ENCODE data around the gene RELN. TPM values are rescaled to one million over a fixed set of nuclear protein-coding genes. Genes with fewer than 3 reads are reported as not detected.
"Not testable (repeated sequence)": the region's sequence is repeated elsewhere in the genome, so short reads cannot be mapped to it uniquely, and the experiment has no call there.

Gene RELN
- total RNA-seq, 2 donors from 2014 or later = 2.6 to 3.0 TPM

GRCh38 chr7:103832438-103832837 lies 157.0 kb downstream of the RELN start:
- H3K4me3 ChIP-seq = no peak overlapping the region
- no peaks in the 10 kb centered on the region for H3K27me3 ChIP-seq (replicated peaks; ENCODE audit: insufficient read depth)
- no peaks in the 10 kb centered on the region for H3K36me3 ChIP-seq
- TF ChIP-seq POLR2A (IDR thresholded peaks at IDR 0.05) = no peak
- TF ChIP-seq CTCF (IDR thresholded peaks at IDR 0.05) = no peak
- TF ChIP-seq POLR2AphosphoS5 (IDR thresholded peaks at IDR 0.05) = no peak
- 80% methylated on average over 2 of the region's 2 CpGs for WGBS
- no peak overlapping the region for H3K27ac ChIP-seq
- no peaks in the 10 kb centered on the region for H3K9me3 ChIP-seq
- no peaks in the 10 kb centered on the region for H3K4me1 ChIP-seq (replicated peaks)
- intact Hi-C loops (cut with DNase I) = no loop called here
- no peak for DNase-seq (ENCODE audit: low spot score)

GRCh38 chr7:103824251-103824650 lies 165.2 kb downstream of the RELN start:
- no peaks in the 10 kb centered on the region for H3K27me3 ChIP-seq (replicated peaks; ENCODE audit: insufficient read depth)
- H3K4me1 ChIP-seq (replicated peaks) = no peaks in the 10 kb centered on the region
- no peak overlapping the region for H3K27ac ChIP-seq
- TF ChIP-seq CTCF (IDR thresholded peaks at IDR 0.05) (no peak), POLR2A (IDR thresholded peaks at IDR 0.05) (no peak), POLR2AphosphoS5 (IDR thresholded peaks at IDR 0.05) (no peak)
- no peaks in the 10 kb centered on the region for H3K36me3 ChIP-seq
- no peak for DNase-seq (ENCODE audit: low spot score)
- H3K9me3 ChIP-seq = no peaks in the 10 kb centered on the region
- intact Hi-C loops (cut with DNase I) = no loop called here
- H3K4me3 ChIP-seq = no peak overlapping the region

DNA sequence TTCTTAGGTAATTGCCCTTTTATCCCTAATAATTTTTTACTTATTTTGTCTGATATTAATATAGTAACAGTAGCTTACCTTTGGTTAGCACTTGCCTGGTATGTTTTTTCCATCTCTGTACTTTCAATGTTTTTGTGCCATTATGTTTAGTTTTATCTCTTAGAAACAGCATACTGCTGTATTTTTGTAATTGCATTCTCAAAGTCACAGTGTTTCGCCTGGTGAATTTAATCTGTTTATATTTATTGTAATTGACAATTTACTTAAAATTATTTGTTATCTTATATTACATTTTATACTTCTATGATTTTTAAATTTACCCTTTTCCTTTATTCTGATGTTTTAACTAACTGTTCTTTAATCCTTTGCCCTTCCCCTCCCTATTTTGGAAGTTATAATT lies 166.4 kb downstream of the RELN start:
- TF ChIP-seq POLR2AphosphoS5 (IDR thresholded peaks at IDR 0.05) = no peak
- TF ChIP-seq CTCF (IDR thresholded peaks at IDR 0.05) = no peak
- no peak for TF ChIP-seq POLR2A (IDR thresholded peaks at IDR 0.05)
- intact Hi-C loops (cut with DNase I) = no loop called here
- no peak for DNase-seq (ENCODE audit: low spot score)
- Histone ChIP-seq H3K27me3 (replicated peaks; ENCODE audit: insufficient read depth) (no peaks in the 10 kb centered on the region), H3K4me3 (no peak overlapping the region), H3K27ac (no peak overlapping the region), H3K36me3 (no peaks in the 10 kb centered on the region), H3K4me1 (replicated peaks) (no peaks in the 10 kb centered on the region), H3K9me3 (no peaks in the 10 kb centered on the region)
- 90% methylated on average over 1 of the region's 1 CpG for WGBS

- Histone ChIP-seq H3K9me3 (no peaks in the 10 kb centered on the region), H3K4me1 (replicated peaks) (no peaks in the 10 kb centered on the region), H3K4me3 (no peak overlapping the region), H3K27me3 (replicated peaks; ENCODE audit: insufficient read depth) (no peaks in the 10 kb centered on the region), H3K36me3 (no peaks in the 10 kb centered on the region), H3K27ac (no peak overlapping the region)
- intact Hi-C loops (cut with DNase I) = no loop called here
- TF ChIP-seq CTCF (IDR thresholded peaks at IDR 0.05) (no peak), POLR2AphosphoS5 (IDR thresholded peaks at IDR 0.05) (no peak), POLR2A (IDR thresholded peaks at IDR 0.05) (no peak)
- DNase-seq (ENCODE audit: low spot score) = no peak
- WGBS = 56% methylated on average over 2 of the region's 2 CpGs
Measured at GRCh38 chr7:103821092-103821491, 168.4 kb downstream of the RELN start.

GRCh38 chr7:103815972-103816371 lies 173.5 kb downstream of the RELN start:
- intact Hi-C loops (cut with DNase I); H3K27me3 ChIP-seq (replicated peaks; ENCODE audit: insufficient read depth); H3K36me3 ChIP-seq; H3K9me3 ChIP-seq; H3K27ac ChIP-seq; H3K4me3 ChIP-seq; H3K4me1 ChIP-seq (replicated peaks); DNase-seq (ENCODE audit: low spot score): not testable (repeated sequence)
- 80% methylated on average over 5 of the region's 5 CpGs for WGBS
